ENCODE measurements around the gene PFDN1. TPM values are rescaled to one million over a fixed set of nuclear protein-coding genes. Genes with fewer than 3 reads are reported as not detected.

The PFDN1 gene
- total and polyA plus RNA-seq, 10 of the 15 experiments (the other 5 are each of a cell fraction or from before 2014, with no cell fraction given): 62.9 to 193 (median 102) TPM

- Histone ChIP-seq H3K9ac (ENCODE audit: control insufficient read depth, insufficient read depth, low read length) (no peak overlapping the region), H3K27ac (ENCODE audit: control insufficient read depth, insufficient read depth) (peak overlapping the region; percentile 72), H3K79me2 (ENCODE audit: control insufficient read depth, insufficient read depth, low read length) (peaks cover 3% of the 10 kb centered on the region), H2AFZ (ENCODE audit: control insufficient read depth, low read depth, low read length) (peak overlapping the region; percentile 80), H3K27me3 (replicated peaks in 1 of 2; ENCODE audit: control insufficient read depth in 2 of 2, insufficient read depth in 2 of 2, low read length in 1 of 2) (no peaks in the 10 kb centered on the region), H3K4me2 (ENCODE audit: control insufficient read depth, insufficient read depth) (peak overlapping the region; percentile 69), H3K9me3 (replicated peaks; ENCODE audit: control insufficient read depth, insufficient read depth, low read length) (no peaks in the 10 kb centered on the region), H3K4me3 (no peak overlapping the region), H4K20me1 (ENCODE audit: control insufficient read depth, insufficient read depth) (no peaks in the 10 kb centered on the region), H3K36me3 (ENCODE audit: control insufficient read depth in 2 of 2, insufficient read depth in 2 of 2, low read length in 1 of 2) (no peaks in the 10 kb centered on the region), H3K4me1 (ENCODE audit: control insufficient read depth, insufficient read depth, low read length) (peaks cover 42% of the 10 kb centered on the region)
- POLR2A ChIA-PET: interaction anchor here (0.5 to 1.0 kb wide), 3 partner anchors 14 to 120 kb away, joined by 3 read pairs; no protein-coding TSS in a partner anchor
- CTCF ChIA-PET: interaction anchor here (1.3 to 16.9 kb wide), 5 partner anchors 8 to 173 kb away, joined by 3 to 774 read pairs (median 10); no protein-coding TSS in a partner anchor
- 10% methylated on average over 6 of the region's 6 CpGs for WGBS (ENCODE audit: insufficient coverage, insufficient replicate concordance, low lambda C conversion rate, missing lambda C conversion rate)
- in situ Hi-C loops (cut with MboI) (no loop called here), intact Hi-C loops (cut with micrococcal nuclease; ENCODE audit: unreplicated experiment) (no loop called here)
- no TSS peak for BruUV-seq (replicated peaks)
- SMC1A ChIA-PET (ENCODE audit: uncharacterized antibody, unreplicated experiment): interaction anchor here (0.6 to 2.0 kb wide), 5 partner anchors 10 to 359 kb away, joined by 3 to 8 read pairs (median 5); no protein-coding TSS in a partner anchor
- ATAC-seq: peak; percentile 17
- RAD21 ChIA-PET (ENCODE audit: unreplicated experiment): interaction anchor here (9.2 kb wide), 1 partner anchor 97 kb away, joined by 131 read pairs; no protein-coding TSS in a partner anchor
- DNase-seq (ENCODE audit: low read depth, low spot score): peak; percentile 60
- FAIRE-seq: no peak
- TF ChIP-seq ATF7 (IDR thresholded peaks at IDR 0.05; ENCODE audit: low read depth) (peak; percentile 29; the same call in 1 of the 2 replicates), SRF (IDR thresholded peaks at IDR 0.05; ENCODE audit: low read depth in 2 of 2, low read length in 2 of 2) (peak in 1 of 2 experiments; percentile 16; a peak in 1 of 4 replicates), YBX1 (IDR thresholded peaks at IDR 0.05) (no peak), CHD2 (IDR thresholded peaks at IDR 0.05; ENCODE audit: borderline replicate concordance, low read depth, low read length) (0 out of 2 replicates have a peak, but pooled peaks have one; percentile 21), IKZF2 (IDR thresholded peaks at IDR 0.05) (peak; percentile 42 to 65; a peak in 3 of 4 replicates), BCL11A (IDR thresholded peaks at IDR 0.05; ENCODE audit: low read depth, low read length) (peak; percentile 37; the same call in 1 of the 2 replicates), EP300 (IDR thresholded peaks at IDR 0.05; ENCODE audit: borderline replicate concordance in 1 of 2, control insufficient read depth in 1 of 2, low read depth in 2 of 2, low read length in 2 of 2) (peak in 1 of 2 experiments; percentile 34; a peak in 2 of 4 replicates), TCF12 (IDR thresholded peaks at IDR 0.05; ENCODE audit: low read depth, low read length) (no peak), IKZF1 (conservative IDR thresholded peaks at IDR 0.05) (peak; percentile 81), ZNF687 (IDR thresholded peaks at IDR 0.05) (no peak), IRF4 (IDR thresholded peaks at IDR 0.05; ENCODE audit: low read depth, low read length) (no peak), TCF3 (IDR thresholded peaks at IDR 0.05; ENCODE audit: borderline replicate concordance, insufficient read depth, low read depth, low read length) (peak; percentile 51; the same call in 1 of the 2 replicates), RUNX3 (IDR thresholded peaks at IDR 0.05; ENCODE audit: low read length) (peak; percentile 70), CEBPB (IDR thresholded peaks at IDR 0.05; ENCODE audit: borderline replicate concordance in 1 of 2, low read depth in 2 of 2, low read length in 2 of 2) (no peak), CREM (IDR thresholded peaks at IDR 0.05; ENCODE audit: low read depth) (peak; percentile 69), SPI1 (IDR thresholded peaks at IDR 0.05; ENCODE audit: borderline replicate concordance, insufficient read depth, low read depth, low read length) (peak; percentile 6; the same call in 1 of the 2 replicates), LARP7 (IDR thresholded peaks at IDR 0.05) (no peak), POU2F2 (IDR thresholded peaks at IDR 0.05; ENCODE audit: borderline replicate concordance, low read depth, low read length) (peak; percentile 33; the same call in 1 of the 3 replicates)
Observed at GRCh38 chr5:140342287-140342686, 39.4 kb upstream of the PFDN1 start.
